Liver (tissue), 9 donors: ENCODE data around the gene FNDC10. TPM values are rescaled to one million over a fixed set of nuclear protein-coding genes. Genes with fewer than 3 reads are reported as not detected.

Experiments
- DNase-seq: peaks from one replicate; pipeline ENCODE4 v3.0.0-alpha.2; 2017; ENCODE audit warnings: low spot score
- H3K27ac ChIP-seq, 2 donors: one replicate each; pipeline ENCODE4 v1.7.0; 2013; ENCODE audit warnings: inconsistent platforms in 2 of 2, low read length in 2 of 2, control low read depth in 1 of 2, low read depth in 1 of 2, mild to moderate bottlenecking in 1 of 2
- H3K27me3 ChIP-seq, 4 donors: one replicate each; pipeline versions ENCODE4 v1.6.1 to v1.7.0; 2013; ENCODE audit warnings: low read length in 3 of 4, inconsistent platforms in 1 of 4, mild to moderate bottlenecking in 1 of 4, moderate library complexity in 1 of 4; ENCODE audit not compliant: control insufficient read depth in 4 of 4, insufficient read depth in 4 of 4
- H3K36me3 ChIP-seq, 4 donors: one replicate each; pipeline versions ENCODE4 v1.6.1 to v1.7.0; 2013; ENCODE audit warnings: low read length in 3 of 4, mild to moderate bottlenecking in 3 of 4, low read depth in 1 of 4, moderate library complexity in 1 of 4; ENCODE audit not compliant: control insufficient read depth in 4 of 4, insufficient read depth in 3 of 4
- H3K4me1 ChIP-seq, 4 donors: one replicate each; pipeline versions ENCODE4 v1.6.1 to v1.7.0; 2013; ENCODE audit warnings: low read length in 3 of 4, mild to moderate bottlenecking in 3 of 4, moderate library complexity in 1 of 4; ENCODE audit not compliant: control insufficient read depth in 4 of 4, insufficient read depth in 4 of 4
- H3K4me3 ChIP-seq, 3 donors: one replicate each; pipeline versions ENCODE4 v1.6.1 to v1.7.0; 2013; ENCODE audit warnings: low read length in 3 of 3, control low read depth in 1 of 3, low read depth in 1 of 3, mild to moderate bottlenecking in 1 of 3
- H3K9ac ChIP-seq, 2 donors: one replicate each; pipeline ENCODE4 v1.7.0; 2013; ENCODE audit warnings: low read length in 2 of 2, mild to moderate bottlenecking in 2 of 2, moderate library complexity in 2 of 2, control low read depth in 1 of 2, low read depth in 1 of 2
- H3K9me3 ChIP-seq, 4 donors: one replicate each; pipeline versions ENCODE4 v1.6.1 to v1.7.0; 2013; ENCODE audit warnings: low read length in 3 of 4; ENCODE audit not compliant: control insufficient read depth in 4 of 4
- ATF3 ChIP-seq: IDR thresholded peaks from 2 replicates; pipeline ENCODE4 v1.6.1; 2016; ENCODE audit warnings: antibody characterized with exemption
- EGR1 ChIP-seq, 2 donors: IDR thresholded peaks; 2 replicates each; pipeline ENCODE4 v1.6.1; 2016 to 2018; ENCODE audit warnings: antibody characterized with exemption in 2 of 2, low read depth in 2 of 2
- GABPA ChIP-seq, 2 donors: IDR thresholded peaks in 1 of 2; conservative IDR thresholded peaks in 1 of 2; 2 replicates each; pipeline ENCODE4 v1.6.1; 2016; ENCODE audit warnings: antibody characterized with exemption in 2 of 2, mild to moderate bottlenecking in 1 of 2, moderate library complexity in 1 of 2
- HNF4A ChIP-seq, 2 donors: conservative IDR thresholded peaks; 2 replicates each; pipeline ENCODE4 v1.6.1; 2016; ENCODE audit warnings: antibody characterized with exemption in 2 of 2, mild to moderate bottlenecking in 2 of 2
- RAD21 ChIP-seq, 2 donors: IDR thresholded peaks; 2 replicates each; pipeline ENCODE4 v1.6.1; 2016; ENCODE audit warnings: antibody characterized with exemption in 2 of 2, mild to moderate bottlenecking in 2 of 2
- REST ChIP-seq: IDR thresholded peaks from 2 replicates; pipeline ENCODE4 v1.6.1; 2016; ENCODE audit warnings: antibody characterized with exemption, mild to moderate bottlenecking
- RXRA ChIP-seq, 2 donors: IDR thresholded peaks; 2 replicates each; pipeline ENCODE4 v1.6.1; 2017 to 2018; ENCODE audit warnings: antibody characterized with exemption in 2 of 2, mild to moderate bottlenecking in 1 of 2
- SP1 ChIP-seq: IDR thresholded peaks from 2 replicates; pipeline ENCODE4 v1.6.1; 2018; ENCODE audit warnings: antibody characterized with exemption, mild to moderate bottlenecking
- YY1 ChIP-seq: IDR thresholded peaks from 2 replicates; pipeline ENCODE4 v1.6.1; 2016; ENCODE audit warnings: antibody characterized with exemption, mild to moderate bottlenecking
- WGBS: extraction: QIAGEN DNeasy Blood & Tissue Kit; methylation state at CpG from one replicate; pipeline ENCODE4 v1.1.7; 2013; 5-methylcytosine and 5-hydroxymethylcytosine counted together
- polyA plus RNA-seq, 2 donors: library from polyadenylated mRNA; stranded (reverse) in 1 of 2; unstranded in 1 of 2; fragments of 200-250 nt in 1 of 2; fragments of >200 nt in 1 of 2; fragmentation: Nextera tagmentation in 1 of 2; extraction: Ambion mirVana in 1 of 2; gene quantifications; one replicate each; pipeline versions ENCODE4 v1.2.1 to v1.2.3, GENCODE V29; 2013 to 2015
- total RNA-seq, 2 donors: library from RNA; depleted of rRNA; stranded (reverse); fragments of >200 nt; gene quantifications; one replicate each; pipeline ENCODE4 v1.2.3, GENCODE V29; 2014
- TF ChIP-seq, protein P1 (sequence below): IDR thresholded peaks from 2 replicates; pipeline ENCODE4 v1.6.1; 2016; ENCODE audit warnings: antibody characterized with exemption
- donor health status: healthy.
- donor health status: healthy.
- donor health status: healthy.
- donor health status: healthy.
- donor health status: healthy.

The FNDC10 gene
- total and polyA plus RNA-seq, 4 donors, result 0.08 to 0.58 (median 0.25) TPM

DNA sequence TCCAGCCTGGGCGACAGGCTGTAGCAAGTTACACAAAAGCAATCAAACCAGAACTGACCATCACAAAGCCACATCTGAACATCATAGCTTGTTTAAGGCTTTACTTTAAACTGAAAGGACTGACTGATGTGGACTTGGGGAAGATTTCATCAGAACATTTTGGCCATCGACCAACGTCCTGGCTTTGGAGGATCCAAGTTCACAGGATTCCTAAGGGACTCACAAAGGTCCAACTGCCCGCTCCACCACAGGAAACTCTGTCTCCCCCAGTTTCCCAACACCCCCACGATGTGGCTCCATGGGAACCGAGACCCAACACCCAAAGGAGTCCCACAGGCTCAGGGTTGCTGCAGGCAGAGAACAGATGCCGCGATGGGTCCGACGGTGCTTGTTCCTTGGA, 34.6 kb downstream of the FNDC10 start:
- TF ChIP-seq RAD21 (IDR thresholded peaks at IDR 0.05), result no peak
- peak; percentile 49 to 61 for TF ChIP-seq HNF4A (conservative IDR thresholded peaks at IDR 0.05)
- no peak for TF ChIP-seq GABPA (IDR thresholded peaks at IDR 0.05 in 1 of 2, conservative IDR thresholded peaks at IDR 0.05 in 1 of 2)
- TF ChIP-seq SP1, result peak; percentile 38
- Histone ChIP-seq H3K27me3 (no peaks in the 10 kb centered on the region), H3K4me3 (no peak overlapping the region), H3K9ac (no peak overlapping the region), H3K4me1 (peaks cover 6 to 34% (median 15%) of the 10 kb centered on the region in 4 donors), H3K36me3 (peaks cover 18 to 31% (median 22%) of the 10 kb centered on the region in 4 donors), H3K9me3 (no peaks in the 10 kb centered on the region), H3K27ac (peak overlapping the region in 1 of 2 donors; percentile 35)
- no peak for DNase-seq
- WGBS, result 69% methylated on average over 10 of the region's 10 CpGs

DNA sequence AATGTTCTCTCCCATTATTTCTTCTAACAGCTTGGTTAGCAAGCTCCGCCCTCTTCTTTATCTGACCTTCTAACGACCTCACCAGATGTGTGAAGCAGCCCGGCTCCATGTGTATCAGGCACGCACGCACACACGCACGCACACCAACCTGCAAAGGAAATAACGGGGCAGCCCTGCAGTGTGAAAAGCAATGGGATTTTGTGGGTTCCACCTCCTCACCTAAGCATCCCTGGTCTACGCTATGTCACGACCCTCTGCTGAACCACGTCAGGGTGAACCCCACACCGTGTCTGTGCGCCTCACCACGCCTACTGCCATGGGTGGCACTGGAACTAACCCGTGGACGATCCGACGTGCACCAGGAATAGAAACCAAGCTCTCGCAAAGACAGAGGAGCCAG, 35.7 kb downstream of the FNDC10 start:
- H3K9me3 ChIP-seq, result no peaks in the 10 kb centered on the region
- H3K36me3 ChIP-seq, result peaks cover 20 to 29% (median 24%) of the 10 kb centered on the region in 4 donors
- no peak for DNase-seq
- WGBS, result 91% methylated on average over 19 of the region's 19 CpGs
- H3K4me3 ChIP-seq, result no peak overlapping the region
- H3K27ac ChIP-seq, result no peak overlapping the region
- H3K4me1 ChIP-seq, result peaks cover 6 to 26% (median 12%) of the 10 kb centered on the region in 4 donors
- no peaks in the 10 kb centered on the region for H3K27me3 ChIP-seq
- TF ChIP-seq EGR1 (IDR thresholded peaks at IDR 0.05; ENCODE audit: low read depth in 2 of 2) (no peak), ATF3 (no peak), YY1 (no peak), RAD21 (IDR thresholded peaks at IDR 0.05) (no peak), SP1 (no peak), RXRA (IDR thresholded peaks at IDR 0.05) (no peak)
- TF ChIP-seq, protein P1, sequence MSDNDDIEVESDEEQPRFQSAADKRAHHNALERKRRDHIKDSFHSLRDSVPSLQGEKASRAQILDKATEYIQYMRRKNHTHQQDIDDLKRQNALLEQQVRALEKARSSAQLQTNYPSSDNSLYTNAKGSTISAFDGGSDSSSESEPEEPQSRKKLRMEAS, result no peak
- no peak overlapping the region for H3K9ac ChIP-seq

- Histone ChIP-seq H3K9me3 (no peaks in the 10 kb centered on the region), H3K27me3 (no peaks in the 10 kb centered on the region), H3K36me3 (peaks cover 20 to 29% (median 24%) of the 10 kb centered on the region in 4 donors), H3K9ac (no peak overlapping the region), H3K4me3 (no peak overlapping the region), H3K4me1 (peaks cover 6 to 26% (median 12%) of the 10 kb centered on the region in 4 donors), H3K27ac (no peak overlapping the region)
- TF ChIP-seq REST, result no peak
- TF ChIP-seq GABPA (IDR thresholded peaks at IDR 0.05 in 1 of 2, conservative IDR thresholded peaks at IDR 0.05 in 1 of 2), result no peak
- TF ChIP-seq EGR1 (IDR thresholded peaks at IDR 0.05; ENCODE audit: low read depth in 2 of 2), result no peak
- no peak for TF ChIP-seq RXRA (IDR thresholded peaks at IDR 0.05)
- TF ChIP-seq HNF4A (conservative IDR thresholded peaks at IDR 0.05), result no peak
- no peak for TF ChIP-seq RAD21 (IDR thresholded peaks at IDR 0.05)
- TF ChIP-seq, protein P1, result no peak
- no peak for DNase-seq
- 94% methylated on average over 12 of the region's 12 CpGs for WGBS
Observed at GRCh38 chr1:1563688-1564087, 36.2 kb downstream of the FNDC10 start.
